Erythroblast (primary cell): Measurements from ENCODE around the gene MAST2.

ENCODE experiments used
- GATA1 ChIP-seq: IDR thresholded peaks from 2 replicates; pipeline ENCODE4 v1.6.1; 2011; ENCODE audit warnings: low read depth, mild to moderate bottlenecking, control low read depth, low read length, moderate library complexity
- POLR2A ChIP-seq: IDR thresholded peaks from 2 replicates; pipeline ENCODE4 v1.6.1; 2011; ENCODE audit warnings: mild to moderate bottlenecking, low read length

- TF ChIP-seq POLR2A (no peak), GATA1 (no peak)
Observed at GRCh38 chr1:46034601-46035516, 231.4 kb downstream of the MAST2 start.
